MCF 10A (cell line): ENCODE results near the gene P2RY8. TPM values are rescaled to one million over a fixed set of nuclear protein-coding genes. Genes with fewer than 3 reads are reported as not detected.
"Not testable (repeated sequence)": the region's sequence is repeated elsewhere in the genome, so short reads cannot be mapped to it uniquely, and the experiment has no call there.

Experiments
- BruUV-seq: library from RNA; stranded (reverse); fragments of 400-500 nt; replicated peaks from 2 replicates; lab custom pipeline; 2021; lab: Mats Ljungman, UMichigan
- CTCF ChIA-PET: fragments of 300-600 bp; sonication (Branson Sonifier 250); formaldehyde crosslinking; extraction: SDS; loops from one replicate; lab custom pipeline; 2021; ENCODE audit warnings: antibody characterized with exemption, inconsistent platforms; lab: Yijun Ruan, JAX
- POLR2A ChIA-PET: fragments of 300-600, 350-650 bp; sonication (Branson Sonifier 250); formaldehyde crosslinking; extraction: SDS; loops from one replicate; lab custom pipeline; 2020; ENCODE audit warnings: antibody characterized with exemption, inconsistent platforms; lab: Yijun Ruan, JAX
- DNase-seq: peaks from one replicate; pipeline ENCODE4 v3.0.0-alpha.2; 2018; ENCODE audit not compliant: unreplicated experiment
- H3K27ac Mint-ChIP-seq: one replicate; pipeline ENCODE4 v1.8.0; 2022; ENCODE audit warnings: mild to moderate bottlenecking, low read depth, mixed read lengths; ENCODE audit not compliant: unreplicated experiment
- H3K27me3 Mint-ChIP-seq: one replicate; pipeline ENCODE4 v1.8.0; 2022; ENCODE audit warnings: mixed read lengths; ENCODE audit not compliant: insufficient read depth, unreplicated experiment
- H3K36me3 Mint-ChIP-seq: one replicate; pipeline ENCODE4 v1.8.0; 2022; ENCODE audit warnings: mild to moderate bottlenecking, moderate library complexity, mixed read lengths; ENCODE audit not compliant: insufficient read depth, unreplicated experiment
- H3K4me1 Mint-ChIP-seq: one replicate; pipeline ENCODE4 v1.8.0; 2022; ENCODE audit warnings: mixed read lengths; ENCODE audit not compliant: insufficient read depth, unreplicated experiment
- H3K4me3 Mint-ChIP-seq: one replicate; pipeline ENCODE4 v1.8.0; 2022; ENCODE audit warnings: mild to moderate bottlenecking, moderate library complexity, mixed read lengths; ENCODE audit not compliant: unreplicated experiment
- H3K9me3 Mint-ChIP-seq: one replicate; pipeline ENCODE4 v1.8.0; 2022; ENCODE audit warnings: mixed read lengths; ENCODE audit not compliant: unreplicated experiment
- CTCF ChIP-seq: fragments of 200-600 bp; IDR thresholded peaks from one replicate; pipeline ENCODE4 v1.8.0; 2022; ENCODE audit warnings: antibody characterized with exemption, mild to moderate bottlenecking; ENCODE audit not compliant: unreplicated experiment
- intact Hi-C: fragments of 100-400 bp; cut with micrococcal nuclease; formaldehyde crosslinking; loops from 2 replicates; pipeline ENCODE4 v1.14.1; 2022
- total RNA-seq: library from RNA; stranded (reverse); gene quantifications from 2 replicates; pipeline ENCODE4 v1.2.3, GENCODE V29; 2022

The P2RY8 gene
- total RNA-seq, 1 experiment from 2014 or later: not detected

DNA sequence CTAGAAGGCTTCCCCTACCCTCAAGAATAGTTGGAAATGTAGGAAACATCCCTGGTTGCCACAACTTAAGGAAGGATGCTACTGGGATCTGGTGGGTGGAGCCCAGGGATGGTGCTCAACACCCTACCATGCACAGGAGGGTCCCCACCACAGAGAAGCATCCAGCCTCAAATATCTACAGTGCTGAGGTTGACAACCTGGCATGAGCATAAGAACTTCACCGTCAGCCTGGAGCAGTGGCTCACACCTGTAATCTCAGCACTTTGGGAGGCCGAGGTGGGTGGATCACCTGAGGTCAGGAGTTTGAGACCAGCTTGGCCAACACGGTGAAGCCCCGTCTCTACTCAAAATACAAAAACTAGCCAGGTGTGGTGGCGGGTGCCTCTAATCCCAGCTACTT lies 60.3 kb downstream of the P2RY8 start:
- H3K4me3 Mint-ChIP-seq: no peak overlapping the region
- peaks cover 52% of the 10 kb centered on the region for H3K27me3 Mint-ChIP-seq
- H3K4me1 Mint-ChIP-seq: peaks cover 2% of the 10 kb centered on the region
- peaks cover 41% of the 10 kb centered on the region for H3K9me3 Mint-ChIP-seq
- no peak for TF ChIP-seq CTCF
- intact Hi-C loops: no loop called here
- no TSS peak for BruUV-seq
- POLR2A ChIA-PET: no interaction called here
- H3K27ac Mint-ChIP-seq: no peak overlapping the region
- no peak for DNase-seq
- CTCF ChIA-PET: no interaction called here
- H3K36me3 Mint-ChIP-seq: no peaks in the 10 kb centered on the region

DNA sequence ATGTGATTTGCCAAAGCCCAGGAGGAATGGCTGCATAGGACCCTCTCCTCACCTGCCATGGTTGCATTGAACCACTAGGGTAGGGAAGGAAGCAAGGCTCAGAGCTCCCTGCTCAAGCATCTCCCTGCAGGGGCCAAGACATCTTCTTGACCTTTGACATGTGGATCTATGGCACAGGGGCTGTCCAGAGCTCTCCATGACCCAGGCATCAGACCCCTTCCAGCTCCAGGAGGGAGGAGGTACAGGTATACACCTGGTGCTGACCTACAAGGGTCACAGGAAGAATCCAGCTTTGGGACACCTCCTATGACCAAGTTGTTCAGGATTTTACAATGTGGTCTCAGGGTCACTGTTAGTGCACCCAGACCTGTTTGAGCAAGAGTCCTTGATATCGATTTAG lies 61.1 kb downstream of the P2RY8 start:
- peaks cover 43% of the 10 kb centered on the region for H3K9me3 Mint-ChIP-seq
- intact Hi-C loops: no loop called here
- H3K4me3 Mint-ChIP-seq: no peak overlapping the region
- H3K4me1 Mint-ChIP-seq: no peaks in the 10 kb centered on the region
- H3K27ac Mint-ChIP-seq: no peak overlapping the region
- ChIA-PET POLR2A (no interaction called here), CTCF (no interaction called here)
- no TSS peak for BruUV-seq
- no peak for DNase-seq
- peaks cover 56% of the 10 kb centered on the region for H3K27me3 Mint-ChIP-seq
- TF ChIP-seq CTCF: no peak
- no peaks in the 10 kb centered on the region for H3K36me3 Mint-ChIP-seq

DNA sequence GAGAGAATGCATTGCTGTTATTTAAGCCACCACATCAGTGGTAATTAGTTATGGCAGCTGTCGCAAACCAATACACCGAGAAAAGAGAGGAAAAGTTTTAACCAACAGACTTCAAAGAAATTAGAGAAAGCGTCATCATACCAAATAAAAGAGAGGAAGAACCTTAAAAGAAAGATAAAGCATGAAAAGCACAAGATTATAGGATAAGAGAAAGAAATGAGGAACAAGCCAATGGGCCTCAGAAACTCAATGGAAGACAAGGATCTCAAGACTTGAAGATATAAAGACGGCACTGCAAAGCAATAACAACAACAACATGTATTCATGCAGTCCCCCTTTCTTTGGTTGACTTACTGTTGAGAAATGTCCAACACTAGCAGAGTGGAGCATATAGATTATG lies 61.5 kb downstream of the P2RY8 start:
- CTCF ChIA-PET: no interaction called here
- DNase-seq: no peak
- no peaks in the 10 kb centered on the region for H3K4me1 Mint-ChIP-seq
- intact Hi-C loops: no loop called here
- no TSS peak for BruUV-seq
- no peak overlapping the region for H3K27ac Mint-ChIP-seq
- no peak for TF ChIP-seq CTCF
- peaks cover 43% of the 10 kb centered on the region for H3K9me3 Mint-ChIP-seq
- H3K4me3 Mint-ChIP-seq: no peak overlapping the region
- H3K27me3 Mint-ChIP-seq: peaks cover 56% of the 10 kb centered on the region
- no peaks in the 10 kb centered on the region for H3K36me3 Mint-ChIP-seq
- POLR2A ChIA-PET: no interaction called here

GRCh38 chrX:1474593-1474992 lies 62.4 kb downstream of the P2RY8 start:
- DNase-seq, H3K36me3 Mint-ChIP-seq, H3K27ac Mint-ChIP-seq, CTCF ChIA-PET, H3K4me1 Mint-ChIP-seq, BruUV-seq, intact Hi-C loops, H3K4me3 Mint-ChIP-seq, POLR2A ChIA-PET: not testable (repeated sequence)
- H3K9me3 Mint-ChIP-seq: peaks cover 43% of the 10 kb centered on the region
- H3K27me3 Mint-ChIP-seq: peaks cover 55% of the 10 kb centered on the region

GRCh38 chrX:1472975-1473374 lies 64.0 kb downstream of the P2RY8 start:
- no TSS peak for BruUV-seq
- H3K27ac Mint-ChIP-seq: no peak overlapping the region
- no peak for TF ChIP-seq CTCF
- H3K4me1 Mint-ChIP-seq: no peaks in the 10 kb centered on the region
- H3K36me3 Mint-ChIP-seq: no peaks in the 10 kb centered on the region
- intact Hi-C loops: no loop called here
- H3K27me3 Mint-ChIP-seq: peaks cover 39% of the 10 kb centered on the region
- no peak overlapping the region for H3K4me3 Mint-ChIP-seq
- CTCF ChIA-PET: no interaction called here
- DNase-seq: no peak
- POLR2A ChIA-PET: no interaction called here
- peaks cover 43% of the 10 kb centered on the region for H3K9me3 Mint-ChIP-seq
